ENCODE results near the gene CCDC126.

- TF ChIP-seq CTCF (IDR thresholded peaks at IDR 0.05), result no peak
- no peak for TF ChIP-seq POLR2A (IDR thresholded peaks at IDR 0.05)
Measured at GRCh38 chr7:23594879-23595604, 2.1 kb upstream of the CCDC126 start.
